Activated naive CD4-positive, alpha-beta T cell (primary cell): ENCODE data around the gene SNX14.
"Not testable (repeated sequence)": the region's sequence is repeated elsewhere in the genome, so short reads cannot be mapped to it uniquely, and the experiment has no call there.

ENCODE experiments used
- DNase-seq, 4 experiments: peaks; one replicate each; lab custom pipeline; 2025; lab: John Stamatoyannopoulos, UW

SNX14 gene

DNA sequence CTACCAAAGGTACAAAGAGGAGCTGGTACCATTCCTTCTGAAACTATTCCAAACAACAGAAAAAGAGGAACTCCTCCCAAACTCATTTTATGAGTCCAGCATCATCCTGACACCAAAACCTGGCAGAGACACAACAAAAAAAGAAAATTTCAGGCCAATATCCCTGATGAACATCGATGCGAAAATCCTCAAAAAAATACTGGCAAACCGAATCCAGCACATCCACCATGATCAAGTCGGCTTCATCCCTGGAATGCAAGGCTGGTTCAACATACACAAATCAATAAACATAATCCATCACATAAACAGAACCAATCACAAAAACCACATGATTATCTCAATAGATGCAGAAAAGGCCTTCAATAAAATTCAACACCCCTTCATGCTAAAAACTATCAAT, 10.8 kb downstream of the SNX14 start:
- DNase-seq = not testable (repeated sequence)

DNA sequence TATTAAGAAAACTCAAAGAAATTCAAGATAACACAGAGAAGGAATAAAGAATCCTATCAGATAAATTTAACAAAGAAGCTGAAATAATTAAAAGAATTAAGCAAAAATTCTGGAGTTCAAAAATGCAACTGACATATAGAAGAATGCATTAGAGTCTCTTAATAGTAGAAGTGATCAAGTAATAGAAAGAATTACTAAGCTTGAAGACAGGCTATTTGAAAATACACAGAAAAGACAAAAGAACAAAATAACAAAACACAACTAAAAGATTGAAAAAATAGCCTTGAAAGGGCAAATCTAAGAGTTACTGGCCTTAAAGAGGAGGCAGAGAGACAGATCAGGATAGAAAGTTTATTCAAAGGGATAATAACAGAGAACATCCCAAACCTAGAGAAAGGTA, 12.1 kb downstream of the SNX14 start:
- no peak for DNase-seq

DNA sequence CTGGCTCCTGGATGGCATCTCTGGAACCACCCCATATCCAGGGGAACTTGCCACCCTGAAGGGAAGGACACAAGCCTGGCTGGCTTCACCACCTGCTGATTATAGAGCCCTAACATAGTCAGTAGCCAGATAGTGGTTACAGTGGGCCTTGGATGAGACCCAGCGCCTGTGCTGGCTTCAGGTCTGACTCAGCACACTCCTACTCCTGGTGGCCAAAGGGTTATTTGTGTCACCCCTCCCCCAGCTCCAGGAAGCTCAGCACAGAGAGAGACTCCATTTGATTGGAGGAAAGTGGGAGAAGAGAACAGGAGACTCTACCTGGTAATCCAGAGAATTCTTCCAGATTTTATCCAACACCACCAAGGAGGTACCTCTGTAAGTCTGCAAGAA, 12.8 kb downstream of the SNX14 start:
- no peak for DNase-seq

DNA sequence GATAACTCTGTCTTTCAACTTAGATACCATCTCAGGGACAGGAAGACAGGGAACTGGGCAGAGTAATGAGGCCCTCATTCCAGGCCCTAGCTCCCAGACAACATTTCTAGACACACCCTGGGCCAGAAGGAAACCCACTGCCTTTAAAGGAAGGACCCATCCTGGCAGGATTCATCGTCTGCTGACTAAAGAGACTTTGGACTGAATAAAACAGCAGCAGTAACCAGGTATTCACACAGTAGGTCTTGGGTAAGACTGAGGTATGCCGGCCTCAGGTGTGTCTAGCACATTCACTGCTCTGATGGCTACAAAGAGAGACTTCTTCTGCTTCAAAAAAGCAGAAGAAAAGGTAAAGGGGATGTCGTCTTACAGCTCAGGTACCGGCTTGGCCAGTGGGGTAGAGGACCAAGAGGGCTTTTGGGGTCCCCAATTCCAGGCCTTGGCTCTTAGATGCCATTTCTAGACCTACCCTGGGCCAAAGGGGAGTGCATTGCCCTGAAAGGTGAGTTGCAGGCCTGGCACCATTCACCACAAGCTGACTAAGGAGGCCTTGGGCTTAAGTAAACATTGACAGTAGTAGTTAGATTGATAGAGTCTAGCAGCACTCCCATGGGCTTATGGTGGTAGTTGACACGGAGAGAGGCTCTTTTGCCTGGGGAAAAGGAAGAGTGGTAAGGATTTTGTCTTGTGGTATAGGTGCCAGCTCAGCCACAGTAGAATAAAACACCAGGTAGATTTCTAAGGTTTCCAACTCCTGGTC, 13.4 kb downstream of the SNX14 start:
- no peak for DNase-seq

DNA sequence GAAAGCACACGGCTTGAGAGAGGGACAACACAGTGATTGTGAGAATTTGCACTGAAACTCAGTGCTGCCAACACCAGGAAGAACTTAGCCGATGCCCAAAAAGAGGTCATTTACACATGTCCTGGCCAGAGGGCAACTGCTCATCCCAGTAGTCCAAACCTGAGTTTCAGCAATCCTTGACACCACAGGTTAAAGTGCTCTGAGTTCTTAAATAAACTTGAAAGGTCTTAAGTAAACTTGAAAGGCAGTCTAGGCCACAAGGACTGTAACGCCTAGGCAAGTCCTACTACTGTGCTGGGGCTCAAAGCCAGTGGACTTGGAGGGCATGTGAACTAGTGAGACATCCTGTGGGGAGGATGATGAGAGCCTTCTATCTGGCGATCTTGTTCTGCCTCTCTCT, 14.1 kb downstream of the SNX14 start:
- no peak for DNase-seq

DNA sequence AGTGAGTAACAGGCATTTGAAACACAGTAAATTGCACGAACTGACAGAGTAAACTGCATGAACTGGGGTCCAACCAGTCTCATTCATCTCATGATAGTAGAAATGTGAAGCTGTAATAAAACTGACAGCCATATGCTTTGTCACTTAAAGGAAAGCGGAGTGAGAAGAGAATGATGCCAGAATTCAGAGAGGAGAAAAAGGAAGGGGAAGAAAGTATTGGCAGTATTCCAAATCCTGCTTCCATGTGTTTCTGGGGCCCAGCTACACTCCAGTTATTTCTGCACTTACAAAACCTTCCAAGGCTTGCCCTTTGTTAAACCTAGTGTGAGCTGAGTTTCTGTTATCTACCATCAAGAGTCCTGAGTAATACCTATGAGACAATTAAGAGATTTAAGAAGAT, 17.2 kb downstream of the SNX14 start:
- no peak for DNase-seq

DNA sequence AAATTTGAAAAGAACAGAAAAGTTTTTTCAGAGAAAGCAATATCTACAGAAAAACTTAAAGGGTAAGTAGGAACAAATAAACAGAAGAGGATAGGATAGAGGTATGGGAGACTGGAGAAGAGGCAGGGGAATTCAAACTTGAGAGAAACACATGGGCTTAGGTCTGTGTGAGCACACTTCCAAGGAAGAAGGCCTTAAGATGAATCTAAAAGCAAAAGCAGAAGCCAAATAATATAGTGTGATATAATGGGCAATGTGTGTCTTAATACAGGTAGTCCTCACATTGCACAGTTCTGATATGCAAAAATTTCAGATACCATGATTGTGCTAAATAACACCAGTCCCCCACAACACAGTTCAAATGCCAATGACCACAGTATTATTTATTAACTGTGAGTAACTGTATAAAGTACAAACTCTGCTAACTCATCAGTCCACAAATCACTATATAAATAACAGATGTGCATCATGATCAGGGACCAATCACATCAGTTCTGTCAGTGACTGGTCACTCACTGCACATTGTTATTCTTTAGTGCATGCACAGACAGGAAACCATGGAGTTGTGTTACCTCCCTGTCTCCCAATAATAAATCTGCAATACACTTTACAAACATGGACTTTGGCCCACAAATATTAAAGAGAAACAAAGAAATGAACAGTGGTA, 18.6 kb downstream of the SNX14 start:
- DNase-seq = no peak

DNA sequence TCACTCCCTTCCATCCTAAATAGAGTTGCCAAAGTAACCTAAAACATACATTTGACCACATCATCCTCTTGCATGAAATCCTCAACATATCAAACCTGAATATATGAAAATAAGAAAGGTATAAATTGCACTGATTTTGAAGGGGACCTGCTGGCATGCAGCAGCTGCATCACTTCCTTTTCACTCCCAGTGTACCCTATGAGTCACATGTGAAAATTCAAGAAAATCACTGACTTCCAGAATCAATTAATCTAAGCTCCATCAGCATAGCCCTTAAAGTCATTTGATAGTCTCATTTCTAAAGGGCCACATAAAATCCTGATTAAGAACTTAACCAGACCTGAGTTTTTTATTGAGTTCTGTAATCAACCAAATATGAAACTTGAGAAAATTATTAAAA, 24.3 kb downstream of the SNX14 start:
- no peak for DNase-seq

DNA sequence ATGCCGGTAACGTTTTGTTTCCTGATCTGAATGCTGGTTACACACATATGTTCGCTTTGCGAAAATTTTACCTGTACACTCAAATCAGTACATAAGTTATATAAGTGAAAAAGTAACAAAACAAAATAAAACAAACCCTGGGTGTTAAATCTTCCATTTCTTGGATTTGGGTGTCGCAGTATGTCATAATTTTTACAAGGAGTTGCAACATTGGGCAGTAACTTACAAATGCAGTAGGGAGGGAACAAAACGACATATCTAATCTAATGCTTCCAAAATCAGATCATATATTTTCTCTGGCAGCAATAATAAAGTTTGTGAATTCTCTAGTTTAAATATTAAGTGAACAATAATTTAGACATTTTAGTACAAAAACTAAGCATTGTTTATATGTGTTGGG, 25.2 kb downstream of the SNX14 start:
- no peak for DNase-seq

DNA sequence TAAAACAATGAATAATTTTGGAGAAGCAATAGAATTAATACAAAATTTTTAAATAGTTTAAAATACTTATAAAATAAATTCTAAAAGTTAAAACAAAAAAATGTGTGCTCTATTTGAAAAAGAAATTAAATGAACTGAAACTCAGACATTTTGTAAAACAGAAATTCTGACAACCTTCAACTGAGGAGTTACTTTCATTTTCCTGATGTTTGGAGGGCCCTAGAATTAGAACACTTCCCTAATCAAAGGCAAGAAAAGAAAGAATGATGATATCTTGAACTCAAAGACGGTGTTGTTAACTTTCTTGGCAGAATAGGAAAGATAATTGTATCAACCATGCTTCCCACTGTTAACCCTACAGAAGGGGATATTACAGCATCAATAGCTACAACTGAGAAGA, 27.9 kb downstream of the SNX14 start:
- no peak for DNase-seq

DNA sequence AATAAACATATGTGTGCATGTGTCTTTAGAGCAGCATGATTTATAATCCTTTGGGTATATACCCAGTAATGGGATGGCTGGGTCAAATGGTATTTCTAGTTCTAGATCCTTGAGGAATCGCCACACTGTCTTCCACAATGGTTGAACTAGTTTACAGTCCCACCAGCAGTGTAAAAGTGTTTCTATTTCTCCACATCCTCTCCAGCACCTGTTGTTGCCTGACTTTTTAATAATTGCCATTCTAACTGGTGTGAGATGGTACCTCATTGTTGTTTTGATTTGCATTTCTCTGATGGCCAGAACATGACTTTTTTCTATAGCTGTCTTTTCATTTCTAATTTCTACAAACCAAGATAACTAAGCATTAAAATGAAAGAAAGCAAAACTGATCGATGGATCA, 29.4 kb downstream of the SNX14 start:
- DNase-seq = not testable (repeated sequence)

DNA sequence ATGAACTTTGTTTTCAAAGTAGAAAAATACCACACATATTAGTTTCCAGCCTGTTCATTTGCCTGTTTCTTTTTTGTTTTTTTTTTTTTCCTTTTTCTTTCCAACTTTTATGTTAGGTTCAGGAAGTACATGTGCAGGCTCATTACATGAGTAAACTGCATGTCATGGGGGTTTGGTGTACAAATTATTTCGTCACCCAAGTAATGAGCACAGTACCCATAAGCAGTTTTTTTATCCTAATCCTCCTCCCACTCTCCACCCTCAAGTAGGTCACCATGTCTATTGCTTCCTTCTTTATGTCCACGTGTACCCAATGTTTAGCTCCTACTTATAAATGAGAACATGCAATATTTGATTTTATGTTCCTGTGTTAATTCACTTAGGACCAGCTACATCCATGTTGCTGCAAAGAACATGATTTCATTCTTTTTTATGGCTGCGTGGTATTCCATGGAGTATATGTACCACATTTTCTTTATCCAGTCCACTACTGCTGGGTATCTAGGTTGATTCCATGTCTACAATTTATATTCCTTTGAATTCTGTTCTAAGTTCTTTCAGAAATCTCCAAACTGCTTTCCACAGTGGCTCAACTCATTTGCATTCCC, 31.8 kb downstream of the SNX14 start:
- DNase-seq = no peak

DNA sequence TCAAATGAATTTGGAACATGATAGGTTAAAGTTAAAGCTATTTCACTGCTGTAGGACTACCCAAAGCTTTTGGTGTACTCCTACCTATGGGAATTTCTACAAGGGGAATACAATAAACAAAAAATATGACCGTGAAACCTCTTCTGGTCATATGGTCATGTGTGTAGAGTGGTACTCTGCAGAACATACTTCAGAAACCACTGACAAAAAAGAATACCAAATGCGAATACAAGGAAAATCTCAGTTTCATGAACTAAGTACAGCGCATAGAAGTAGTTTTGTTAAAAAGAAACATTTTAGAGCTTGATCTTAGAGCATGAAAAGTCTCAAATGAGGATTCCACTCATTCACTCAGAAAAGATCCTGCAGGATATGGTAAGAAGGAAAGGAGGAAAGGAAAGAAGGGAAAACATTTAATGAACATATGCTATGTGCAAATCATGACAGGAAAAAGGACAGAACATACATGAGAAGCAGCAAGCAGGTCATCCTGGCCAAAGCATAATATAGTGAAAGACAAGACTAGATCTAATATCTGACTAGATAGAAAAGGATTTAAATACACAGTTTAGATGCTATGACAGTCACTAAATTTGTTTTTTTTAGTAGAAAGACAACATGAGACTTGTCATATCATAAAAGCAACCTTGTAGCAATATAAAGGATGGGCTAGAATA, 36.5 kb downstream of the SNX14 start:
- no peak for DNase-seq

DNA sequence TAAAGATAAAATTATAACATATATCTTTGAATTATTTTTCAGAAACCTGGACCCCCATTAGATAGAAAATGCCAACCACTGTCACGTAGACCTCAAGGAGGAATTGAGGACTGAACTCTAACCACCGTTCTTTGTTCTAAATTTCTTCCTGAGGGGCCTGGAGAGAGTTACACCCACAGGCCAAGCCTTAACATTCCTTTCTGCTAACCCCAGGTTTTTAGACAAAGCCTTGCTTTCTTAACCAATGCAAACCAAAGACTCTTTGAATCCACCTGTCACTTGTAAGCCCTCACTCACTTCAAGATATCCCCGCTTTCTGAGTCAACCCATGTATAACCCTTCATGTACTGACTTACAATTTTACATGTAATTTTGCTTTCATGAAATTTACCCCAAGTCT, 41.0 kb downstream of the SNX14 start:
- no peak for DNase-seq

DNA sequence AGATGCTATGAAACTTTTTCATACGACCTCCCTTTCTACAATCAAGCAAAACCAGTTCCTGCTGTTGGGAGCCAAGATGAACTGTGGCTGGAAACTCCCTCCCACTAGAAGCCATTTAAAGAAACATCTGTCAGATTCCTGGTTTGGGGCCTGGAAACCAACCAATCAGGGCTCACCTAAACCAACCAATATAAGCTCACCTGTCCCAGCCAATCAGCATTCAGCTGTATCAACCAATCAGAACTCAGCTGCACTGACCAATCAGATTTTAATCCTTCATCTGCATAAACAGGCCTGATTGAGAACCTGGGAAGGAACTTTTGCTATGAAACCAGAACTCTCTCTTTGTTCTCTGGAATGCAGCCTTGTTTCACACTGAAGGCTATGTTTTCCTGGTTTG, 42.4 kb downstream of the SNX14 start:
- no peak for DNase-seq

DNA sequence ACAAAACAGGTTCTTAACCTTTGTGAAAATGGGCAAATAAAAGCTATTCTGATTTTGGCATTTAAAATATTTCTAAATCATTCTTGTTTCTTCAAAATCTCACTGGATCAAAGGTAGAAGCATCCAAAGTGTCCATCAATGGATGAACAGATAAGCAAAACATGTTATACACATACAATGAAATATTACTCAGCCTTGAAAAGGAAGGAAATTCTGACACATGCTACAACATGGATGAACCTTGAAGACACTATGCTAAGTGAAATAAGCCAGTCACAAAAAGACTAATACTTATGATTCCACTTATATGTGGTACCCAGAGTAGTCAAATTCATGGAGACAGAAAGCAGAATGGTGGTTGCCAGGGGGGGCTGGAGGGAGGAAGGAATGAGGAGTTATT, 45.9 kb downstream of the SNX14 start:
- DNase-seq = no peak

DNA sequence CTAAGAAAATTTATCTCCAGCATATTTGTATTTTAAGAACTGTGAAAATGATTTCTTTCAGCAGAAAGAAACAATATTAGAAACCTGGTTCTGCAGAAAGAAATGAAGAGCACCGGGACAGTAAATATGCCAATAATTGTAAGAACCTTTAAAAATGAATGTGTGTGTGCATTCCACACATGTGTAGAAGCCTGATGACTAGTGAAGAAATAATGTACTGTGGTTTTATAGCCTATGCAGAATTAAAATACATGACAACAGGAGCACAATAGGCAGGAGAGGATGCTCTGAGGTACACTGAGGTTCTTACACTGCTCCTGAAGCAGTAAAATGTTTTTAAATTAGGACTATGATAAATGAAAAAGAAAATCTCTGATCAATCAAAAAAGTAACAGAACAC, 48.9 kb downstream of the SNX14 start:
- no peak for DNase-seq

DNA sequence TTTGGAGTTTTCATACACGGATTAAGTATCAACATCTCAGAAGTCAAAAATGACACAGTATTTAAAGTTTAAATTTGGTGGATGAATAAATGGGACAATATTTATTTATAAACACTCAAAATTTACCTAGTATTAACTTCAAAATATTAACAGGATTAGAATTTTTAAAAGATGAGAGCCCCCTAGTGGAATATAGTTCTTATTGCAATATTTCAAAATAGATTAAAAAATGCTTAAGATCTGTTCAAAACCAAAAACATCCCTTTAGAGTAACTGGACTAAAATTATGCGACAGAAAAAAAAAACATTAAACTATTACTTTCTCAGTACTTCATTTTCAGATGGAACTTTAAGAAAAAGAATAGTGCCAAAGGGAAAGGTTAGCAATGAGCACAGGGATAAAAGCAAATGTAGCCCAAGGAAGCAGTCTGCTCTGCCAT, 56.6 kb downstream of the SNX14 start:
- DNase-seq = no peak

DNA sequence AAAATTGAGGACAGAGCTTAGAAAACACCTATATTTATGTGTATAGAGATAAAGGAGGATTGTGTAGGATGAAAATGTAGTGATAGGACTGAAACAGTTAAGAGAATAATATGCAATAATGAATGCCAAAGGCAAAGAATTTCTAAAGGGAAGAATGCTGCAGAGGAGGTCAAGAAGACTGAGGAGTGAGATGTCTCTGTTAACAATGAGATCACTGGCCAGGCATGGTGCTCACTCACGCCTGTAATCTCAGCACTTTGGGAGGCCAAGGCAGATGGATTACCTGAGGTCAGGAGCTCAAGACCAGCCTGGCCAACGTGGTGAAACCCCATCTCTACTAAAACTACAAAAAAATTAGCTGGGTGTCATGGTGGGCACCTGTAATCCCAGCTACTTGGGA, 69.4 kb downstream of the SNX14 start:
- not testable (repeated sequence) for DNase-seq

DNA sequence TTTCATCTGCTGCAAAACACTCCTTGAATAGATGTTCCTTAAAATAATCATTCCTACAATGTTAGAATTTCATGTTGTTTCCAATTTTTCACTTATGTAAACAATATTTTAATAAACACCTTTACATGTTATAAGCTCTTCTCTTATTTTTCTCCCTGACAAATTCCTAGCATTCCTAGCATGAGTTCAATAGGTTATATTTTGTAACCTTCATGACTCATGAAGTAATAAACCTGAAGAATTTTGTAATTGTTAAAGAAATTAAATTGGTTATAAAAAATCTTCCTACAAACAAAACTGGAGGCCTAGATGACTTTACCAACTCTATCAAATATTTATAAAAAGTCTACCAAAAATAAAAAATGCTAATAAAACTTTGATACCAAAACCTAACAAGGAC, 77.5 kb downstream of the SNX14 start:
- no peak for DNase-seq

DNA sequence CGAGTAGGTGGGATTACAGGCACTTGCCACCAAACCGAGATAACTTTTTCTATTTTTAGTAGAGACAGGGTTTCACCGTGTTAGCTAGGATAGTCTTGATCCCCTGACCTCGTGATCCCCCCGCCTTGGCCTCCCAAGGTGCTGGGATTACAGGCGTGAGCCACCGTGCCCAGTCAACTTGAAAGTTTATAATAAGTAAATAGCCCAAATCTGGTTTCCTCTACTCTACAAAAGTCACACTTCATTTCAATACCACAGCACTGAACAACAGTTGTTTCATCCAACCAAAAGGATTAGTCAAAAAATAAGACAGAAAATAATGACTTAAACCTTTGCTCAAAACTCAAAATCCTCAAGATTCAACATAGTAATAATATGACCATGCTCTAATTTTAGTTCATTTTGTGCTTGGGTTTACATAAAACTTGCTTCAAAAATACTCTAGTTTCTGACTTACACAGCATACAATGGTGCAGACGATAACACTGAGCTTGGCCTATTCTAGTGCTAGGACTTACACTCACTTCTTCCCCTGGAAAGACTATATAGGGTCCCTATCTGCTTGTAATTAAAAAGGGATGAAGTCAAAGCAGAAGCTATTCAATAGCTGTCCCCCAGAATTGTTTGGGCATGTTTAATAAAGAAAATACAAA, 87.1 kb downstream of the SNX14 start:
- no peak for DNase-seq

DNA sequence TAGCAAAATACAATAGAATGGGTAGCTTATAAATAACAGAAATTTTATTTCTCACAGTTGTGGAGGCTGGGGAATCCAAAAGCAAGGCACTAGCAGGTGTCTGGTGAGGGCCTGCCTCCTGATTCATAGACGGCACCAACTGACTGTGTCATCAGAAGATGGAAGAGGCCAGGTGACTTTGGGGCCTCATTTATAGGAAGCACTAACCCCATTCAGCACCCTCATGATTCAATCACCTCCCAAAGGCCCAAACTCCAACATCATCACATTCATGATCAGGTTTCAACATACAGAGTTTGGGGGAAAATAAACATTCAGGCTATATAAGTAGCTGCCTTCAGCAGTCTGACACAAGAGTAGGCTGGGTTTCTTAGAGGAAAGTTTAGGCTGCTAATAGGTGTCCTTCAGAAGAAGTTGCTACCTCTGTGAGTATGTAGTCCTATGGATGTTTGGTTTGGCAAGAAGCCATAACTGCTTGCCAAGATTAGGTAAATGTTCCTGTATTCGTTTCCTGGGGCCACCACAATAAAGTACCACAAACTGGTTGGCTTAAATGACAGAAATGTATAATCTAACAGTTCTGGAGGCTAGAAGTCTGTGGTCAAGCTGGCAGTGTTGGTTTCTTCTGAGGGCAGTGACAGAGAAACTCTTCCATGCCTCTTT, 94.9 kb downstream of the SNX14 start:
- no peak for DNase-seq
